GM21423 (cell line): Measurements from ENCODE around the gene ABCA2.
"Not testable (repeated sequence)": the region's sequence is repeated elsewhere in the genome, so short reads cannot be mapped to it uniquely, and the experiment has no call there.

ENCODE experiments used
- ATAC-seq: cut with Tn5 transposase; IDR thresholded peaks from one replicate; pipeline ENCODE4 v1.9.1; 2021; ENCODE audit warnings: mild to moderate bottlenecking, moderate library complexity; ENCODE audit not compliant: unreplicated experiment

Gene ABCA2

DNA sequence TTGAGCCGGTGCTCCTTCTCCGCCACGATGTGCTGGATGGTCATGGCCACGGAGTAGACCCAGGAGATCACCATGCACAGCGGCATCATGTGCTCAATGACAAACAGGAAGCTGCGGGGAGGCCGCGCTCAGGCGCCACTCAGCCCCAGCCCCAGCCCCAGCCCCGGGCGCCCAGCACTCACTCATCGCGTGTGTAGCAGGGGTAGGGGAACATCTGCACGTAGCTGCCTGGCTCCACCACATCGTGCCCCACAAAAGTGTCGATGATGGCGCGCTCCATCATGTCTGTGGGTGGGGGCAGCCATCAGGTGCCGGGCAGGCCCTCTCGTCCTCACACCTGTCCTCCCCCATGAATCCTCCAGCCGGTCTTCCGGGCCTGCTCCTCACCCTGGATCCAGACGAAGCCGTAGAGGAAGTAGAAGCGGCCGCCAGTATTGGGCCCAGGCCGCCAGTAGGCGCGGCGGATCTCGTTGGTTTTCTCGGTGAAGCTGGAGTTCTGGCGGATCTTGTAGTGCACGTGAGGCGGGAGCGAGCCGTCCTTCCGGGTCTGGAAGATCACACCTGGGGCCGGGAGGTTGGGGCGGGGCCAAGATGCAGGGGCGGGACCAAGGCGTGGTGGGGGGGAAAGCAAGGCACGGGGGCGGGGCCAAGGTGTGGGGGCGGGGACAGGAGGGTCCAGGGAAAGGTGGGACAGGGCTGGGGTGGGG is 10.1 kb downstream of the ABCA2 start:
- no peak for ATAC-seq

- ATAC-seq: no peak
These were observed 11.0 kb downstream of the ABCA2 start for GRCh38 chr9:137017071-137017470.

DNA sequence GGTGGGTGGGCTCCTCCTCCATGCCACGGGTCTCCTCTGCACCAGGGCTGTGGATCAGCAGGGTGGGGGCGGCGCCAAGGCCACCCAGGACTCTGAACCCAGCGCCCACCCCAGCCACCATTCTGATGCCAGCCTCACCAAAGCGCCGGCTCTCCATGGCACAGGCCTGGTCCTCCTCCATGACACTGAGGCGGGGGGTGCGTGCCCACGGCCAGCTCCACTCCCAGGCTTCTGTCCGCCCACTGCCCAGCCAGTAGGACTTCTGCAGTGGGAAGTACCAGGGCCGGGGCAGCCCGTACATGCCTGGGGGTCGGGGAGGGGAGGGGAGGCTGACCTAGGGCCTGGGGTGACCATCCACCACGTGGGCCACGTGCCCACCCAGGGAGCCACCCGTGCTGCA is 11.6 kb downstream of the ABCA2 start:
- ATAC-seq: no peak

DNA sequence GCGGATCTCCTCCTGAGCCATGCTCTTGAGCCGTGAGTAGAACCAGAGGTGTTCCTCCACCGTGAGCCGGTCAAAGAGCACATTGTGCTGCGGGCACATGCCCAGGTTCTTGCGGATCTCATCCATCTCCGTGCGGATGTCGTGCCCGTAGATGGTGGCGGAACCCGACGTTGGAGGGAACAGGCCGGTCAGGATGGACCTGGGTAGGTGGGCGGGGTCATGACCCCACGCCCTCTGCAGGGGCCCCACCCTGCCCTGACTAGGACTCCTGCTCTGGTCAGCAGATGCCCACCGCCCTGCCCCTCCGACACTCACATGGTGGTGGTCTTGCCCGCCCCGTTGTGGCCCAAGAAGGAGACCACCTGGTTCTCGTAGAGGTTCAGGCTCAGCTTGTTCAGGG is 12.1 kb downstream of the ABCA2 start:
- ATAC-seq: no peak

DNA sequence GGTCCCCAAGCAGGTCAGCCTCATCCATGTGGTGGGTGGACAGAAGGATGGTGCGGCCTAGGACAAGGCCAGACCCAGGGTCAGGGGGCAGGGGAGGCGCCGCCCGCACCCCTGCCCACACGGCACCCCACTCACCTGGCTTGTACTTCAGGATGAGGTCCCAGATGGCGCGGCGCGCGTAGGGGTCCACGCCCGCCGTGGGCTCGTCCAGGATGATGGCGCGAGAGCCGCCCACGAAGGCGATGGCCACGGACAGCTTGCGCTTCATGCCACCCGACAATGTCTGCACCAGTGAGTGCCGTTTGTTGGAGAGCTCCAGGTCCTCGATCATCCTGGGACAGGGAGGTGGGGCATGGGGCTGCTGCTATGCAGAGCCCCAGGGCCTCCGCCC is 12.5 kb downstream of the ABCA2 start:
- no peak for ATAC-seq

- no peak for ATAC-seq
These were observed 13.1 kb downstream of the ABCA2 start for GRCh38 chr9:137014776-137015539.

- ATAC-seq: no peak
These were observed 13.9 kb downstream of the ABCA2 start for GRCh38 chr9:137014166-137014565.

DNA sequence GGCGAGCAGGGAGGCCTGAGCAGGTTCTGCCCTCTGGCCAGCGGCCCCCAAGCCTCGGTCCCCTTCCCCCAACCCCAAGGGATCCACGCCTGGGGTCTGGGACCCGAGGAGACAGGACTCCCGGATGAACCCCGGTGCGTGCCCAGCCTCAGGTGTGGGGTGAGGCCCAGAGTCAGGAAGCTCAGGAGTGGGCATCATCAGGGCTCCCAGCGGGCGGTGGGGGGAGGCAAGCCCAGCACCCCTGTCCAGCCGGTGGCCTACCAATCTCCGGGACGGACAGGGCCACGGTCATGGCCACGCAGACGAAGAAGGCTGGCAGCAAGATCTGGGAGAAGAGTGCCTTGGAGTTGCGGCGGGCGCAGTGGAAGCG is 14.5 kb downstream of the ABCA2 start:
- no peak for ATAC-seq

DNA sequence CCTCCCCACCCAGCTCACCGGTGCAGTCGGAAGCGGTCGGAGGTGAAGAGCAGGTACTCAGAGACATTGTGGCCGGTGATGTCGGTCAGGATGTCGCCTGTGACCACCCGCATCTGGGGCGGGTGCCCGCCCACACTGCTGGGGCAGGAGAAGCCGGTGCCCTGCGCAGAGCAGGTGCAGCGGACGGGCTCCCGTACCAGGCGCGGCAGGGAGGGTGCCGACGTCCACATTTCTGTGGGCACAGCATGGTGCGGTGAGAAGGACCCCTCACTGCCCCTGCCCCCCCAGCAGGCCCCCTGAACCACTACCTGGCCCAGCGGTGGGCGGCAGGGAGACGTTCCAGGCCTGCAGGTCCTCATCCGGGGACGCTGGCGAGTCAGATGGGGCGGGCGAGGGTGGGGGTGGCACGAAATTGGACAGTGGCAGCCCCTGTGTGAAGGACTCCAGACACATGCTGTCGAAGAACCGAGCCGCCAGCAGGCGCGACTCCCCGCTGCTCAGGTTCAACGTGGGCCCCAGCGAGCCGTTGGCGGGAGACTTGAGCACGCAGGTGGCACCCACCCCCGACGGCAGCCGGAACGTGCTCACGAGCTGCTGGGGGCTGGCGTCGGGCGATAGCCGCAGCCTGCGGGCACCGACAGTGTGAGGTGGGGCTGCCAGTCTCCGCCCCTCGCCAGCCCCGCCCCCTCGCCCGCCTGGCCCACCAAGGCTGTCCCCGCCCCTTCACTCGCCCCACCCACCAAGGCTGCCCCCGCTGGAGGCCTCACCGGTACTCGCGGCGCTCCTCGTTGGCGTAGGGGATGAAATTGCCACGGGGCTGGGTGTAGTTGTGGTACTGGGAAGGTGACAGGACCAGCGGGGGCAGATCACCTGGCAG is 15.1 kb downstream of the ABCA2 start:
- ATAC-seq: no peak

DNA sequence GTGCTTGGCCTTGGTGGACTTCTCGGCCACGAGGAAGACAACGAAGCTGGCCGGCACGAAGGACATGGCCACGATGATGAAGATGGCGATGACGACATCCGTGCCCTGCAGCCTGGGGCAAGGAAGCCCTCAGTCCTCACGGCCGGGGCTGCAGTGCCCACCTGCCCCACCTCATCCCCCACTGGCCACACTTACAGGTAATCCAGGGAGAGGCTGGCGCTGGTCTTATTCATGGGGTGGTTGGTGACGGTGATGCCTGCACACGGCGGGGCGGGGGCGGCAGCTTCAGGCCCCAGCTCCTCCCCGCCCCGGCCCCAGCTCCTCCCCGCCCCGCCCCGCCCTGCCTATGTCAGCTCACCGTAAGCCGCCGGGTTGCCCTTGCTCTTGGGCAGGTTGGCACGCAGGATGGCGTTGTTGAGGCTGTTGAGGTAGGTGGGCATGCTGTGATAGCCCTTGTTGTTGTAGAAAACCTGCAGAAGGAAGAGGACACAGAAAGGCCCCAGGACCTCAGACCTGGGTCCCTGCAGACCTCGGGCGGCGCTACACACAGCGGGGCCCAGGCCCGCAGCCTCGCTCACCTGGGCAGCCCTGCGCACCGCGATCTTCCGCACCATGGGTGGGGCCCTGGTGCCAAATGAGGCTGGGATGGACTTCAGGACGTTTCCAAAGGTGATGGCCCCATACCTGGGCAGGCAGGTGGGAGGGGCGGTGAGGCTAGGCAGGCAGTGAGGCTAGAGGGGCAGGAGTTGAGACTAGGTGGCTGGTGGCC is 15.9 kb downstream of the ABCA2 start:
- ATAC-seq: no peak

GRCh38 chr9:137011156-137011555 is 16.9 kb downstream of the ABCA2 start:
- ATAC-seq: no peak

- no peak for ATAC-seq
These were observed 17.9 kb downstream of the ABCA2 start for GRCh38 chr9:137009938-137010732.

DNA sequence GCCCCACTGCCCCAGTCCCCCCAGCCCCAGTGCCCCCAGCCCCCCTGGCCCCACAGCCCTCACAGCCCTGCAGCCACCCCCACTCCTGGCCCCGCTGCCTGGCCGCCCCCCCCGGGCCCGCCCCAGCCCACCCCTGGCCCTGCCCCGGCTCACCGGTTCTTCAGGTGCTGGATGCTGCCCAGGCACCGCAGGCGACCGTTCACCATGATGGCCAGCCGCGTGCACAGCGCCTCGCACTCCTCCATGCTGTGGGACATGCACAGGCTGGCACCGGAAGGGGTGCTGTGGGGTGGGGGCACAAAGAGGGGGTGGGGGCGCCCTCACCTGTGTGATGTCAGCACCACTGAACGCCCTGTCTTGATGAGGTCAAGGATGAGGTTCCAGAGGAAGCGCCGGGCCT is 18.8 kb downstream of the ABCA2 start:
- ATAC-seq: no peak

GRCh38 chr9:137008312-137008711 is 19.7 kb downstream of the ABCA2 start:
- no peak for ATAC-seq

GRCh38 chr9:137007816-137008270 is 20.2 kb downstream of the ABCA2 start:
- ATAC-seq: no peak

GRCh38 chr9:137007108-137007815 is 20.8 kb downstream of the ABCA2 start:
- no peak for ATAC-seq

- ATAC-seq: no peak
These were observed 21.7 kb downstream of the ABCA2 start for GRCh38 chr9:137006116-137007003.

DNA sequence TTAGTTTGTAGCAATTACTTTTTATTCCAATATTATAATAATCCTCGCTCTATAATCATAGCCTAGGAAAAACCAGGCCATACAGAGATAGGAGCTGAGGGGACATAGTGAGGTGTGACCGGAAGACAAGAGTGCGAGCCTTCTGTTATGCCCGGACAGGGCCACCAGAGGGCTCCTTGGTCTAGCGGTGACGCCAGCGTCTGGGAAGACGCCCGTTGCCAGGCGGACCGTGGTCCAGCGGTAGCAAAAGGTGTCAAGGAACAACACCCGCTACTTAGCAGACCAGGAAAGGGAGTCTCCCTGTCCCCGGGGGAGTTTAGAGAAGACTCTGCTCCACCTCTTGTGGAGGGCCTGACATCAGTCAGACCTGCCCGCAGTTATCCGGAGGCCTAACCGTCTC is 23.8 kb downstream of the ABCA2 start:
- not testable (repeated sequence) for ATAC-seq
